ENCODE results near the gene TSPAN2.

The TSPAN2 gene

DNA sequence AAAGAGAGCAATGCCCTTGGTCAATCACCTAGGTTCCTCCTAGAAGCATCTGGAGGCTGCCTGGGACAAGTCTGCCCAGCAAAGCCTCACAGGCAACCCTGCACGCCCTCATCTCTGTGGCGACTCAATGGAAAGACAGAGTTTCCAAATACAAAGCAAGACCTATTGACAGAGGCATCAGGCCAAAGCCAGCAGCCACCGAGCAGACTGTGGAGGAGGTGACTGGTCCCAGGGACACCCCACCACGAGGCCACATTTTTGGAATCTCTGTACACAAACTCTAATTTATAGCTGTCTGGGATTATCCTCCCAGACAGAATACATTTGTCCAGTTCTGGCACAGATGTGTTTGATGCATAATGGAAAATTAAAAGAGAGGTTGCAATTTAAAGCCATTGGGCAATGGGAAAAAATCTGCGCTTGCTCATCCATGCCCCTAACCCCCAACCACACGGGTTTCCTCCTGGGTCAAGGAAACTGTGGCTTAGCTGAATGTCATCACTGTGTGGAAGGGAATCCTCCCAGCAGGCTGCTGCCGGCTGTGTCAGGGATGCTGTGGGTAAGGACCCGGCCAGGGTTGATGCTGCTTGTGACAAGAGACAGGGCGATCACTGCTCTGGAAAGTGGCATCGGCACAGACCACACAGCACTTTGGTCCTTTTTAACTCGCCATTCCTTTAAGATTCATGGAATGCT, 14.3 kb downstream of the TSPAN2 start:
- TF ChIP-seq, protein P1, sequence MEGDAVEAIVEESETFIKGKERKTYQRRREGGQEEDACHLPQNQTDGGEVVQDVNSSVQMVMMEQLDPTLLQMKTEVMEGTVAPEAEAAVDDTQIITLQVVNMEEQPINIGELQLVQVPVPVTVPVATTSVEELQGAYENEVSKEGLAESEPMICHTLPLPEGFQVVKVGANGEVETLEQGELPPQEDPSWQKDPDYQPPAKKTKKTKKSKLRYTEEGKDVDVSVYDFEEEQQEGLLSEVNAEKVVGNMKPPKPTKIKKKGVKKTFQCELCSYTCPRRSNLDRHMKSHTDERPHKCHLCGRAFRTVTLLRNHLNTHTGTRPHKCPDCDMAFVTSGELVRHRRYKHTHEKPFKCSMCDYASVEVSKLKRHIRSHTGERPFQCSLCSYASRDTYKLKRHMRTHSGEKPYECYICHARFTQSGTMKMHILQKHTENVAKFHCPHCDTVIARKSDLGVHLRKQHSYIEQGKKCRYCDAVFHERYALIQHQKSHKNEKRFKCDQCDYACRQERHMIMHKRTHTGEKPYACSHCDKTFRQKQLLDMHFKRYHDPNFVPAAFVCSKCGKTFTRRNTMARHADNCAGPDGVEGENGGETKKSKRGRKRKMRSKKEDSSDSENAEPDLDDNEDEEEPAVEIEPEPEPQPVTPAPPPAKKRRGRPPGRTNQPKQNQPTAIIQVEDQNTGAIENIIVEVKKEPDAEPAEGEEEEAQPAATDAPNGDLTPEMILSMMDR (IDR thresholded peaks at IDR 0.05; ENCODE audit: insufficient read depth, low read length, poor library complexity, severe bottlenecking), result no peak
- no peak for TF ChIP-seq EZH2phosphoT487 (conservative IDR thresholded peaks at IDR 0.05; ENCODE audit: low read length)
- Histone ChIP-seq H3K4me2 (ENCODE audit: low read depth, low read length, poor library complexity, severe bottlenecking) (no peak overlapping the region), H3K9ac (ENCODE audit: low read length) (no peak overlapping the region), H3K36me3 (ENCODE audit: low read length) (no peaks in the 10 kb centered on the region), H2AFZ (ENCODE audit: low read depth, low read length, severe bottlenecking) (no peak overlapping the region), H3K27me3 (ENCODE audit: low read length) (no peaks in the 10 kb centered on the region), H3F3A (ENCODE audit: insufficient read depth) (no peaks in the 10 kb centered on the region), H3K9me3 (ENCODE audit: insufficient read depth, low read length) (no peaks in the 10 kb centered on the region), H3K9me2 (replicated peaks; ENCODE audit: insufficient read depth, low read length) (no peaks in the 10 kb centered on the region), H3K4me3 (ENCODE audit: insufficient read depth, low read length, poor library complexity, severe bottlenecking) (no peak overlapping the region), H4K20me1 (ENCODE audit: low read depth, low read length) (no peaks in the 10 kb centered on the region), H3K79me2 (ENCODE audit: insufficient read depth, low read length) (no peaks in the 10 kb centered on the region), H3K27ac (ENCODE audit: low read depth, low read length) (no peak overlapping the region)

DNA sequence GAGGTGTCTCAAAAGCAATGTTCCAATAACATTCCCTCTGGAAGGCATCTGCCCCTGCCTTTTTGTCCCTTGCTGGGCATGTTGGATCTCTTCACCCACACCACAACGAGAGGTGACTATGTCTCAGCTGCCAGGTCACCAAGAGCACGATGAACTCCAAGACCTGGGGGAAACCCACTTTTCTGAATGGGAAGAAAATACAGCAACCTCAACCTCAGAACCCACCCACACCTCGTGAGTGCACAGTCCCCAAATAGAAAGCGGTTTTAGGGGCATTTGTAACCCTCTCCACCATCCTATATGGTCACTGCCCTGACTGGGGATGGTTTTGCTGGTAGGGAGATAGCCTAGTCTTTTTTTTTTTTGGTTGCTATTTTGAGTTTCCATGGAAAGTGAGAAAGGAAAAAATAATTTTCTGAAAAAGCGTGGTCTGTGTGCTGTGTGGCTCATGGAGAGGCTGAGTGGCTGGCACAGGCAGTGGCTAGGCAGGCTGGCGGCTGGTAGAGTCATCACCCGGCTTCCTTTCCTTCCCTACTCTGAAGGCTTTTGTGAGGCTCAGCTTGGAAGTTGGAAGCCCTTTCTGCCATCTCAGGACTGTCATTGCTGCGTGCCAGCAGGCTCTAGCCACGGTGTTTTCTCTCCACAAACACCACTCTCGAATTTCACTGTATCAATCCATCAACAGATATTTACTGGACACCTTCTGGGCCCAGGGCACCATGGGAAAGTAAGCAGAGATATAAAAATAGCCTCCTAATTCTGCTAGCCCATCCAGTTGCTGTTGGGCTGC, 15.8 kb downstream of the TSPAN2 start:
- H3K4me3 ChIP-seq (ENCODE audit: insufficient read depth, low read length, poor library complexity, severe bottlenecking), result no peak overlapping the region
- H3F3A ChIP-seq (ENCODE audit: insufficient read depth), result no peaks in the 10 kb centered on the region
- no peaks in the 10 kb centered on the region for H3K27me3 ChIP-seq (ENCODE audit: low read length)
- no peak overlapping the region for H3K4me2 ChIP-seq (ENCODE audit: low read depth, low read length, poor library complexity, severe bottlenecking)
- TF ChIP-seq, protein P1 (IDR thresholded peaks at IDR 0.05; ENCODE audit: insufficient read depth, low read length, poor library complexity, severe bottlenecking), result no peak
- no peak for TF ChIP-seq EZH2phosphoT487 (conservative IDR thresholded peaks at IDR 0.05; ENCODE audit: low read length)
- no peaks in the 10 kb centered on the region for H3K9me3 ChIP-seq (ENCODE audit: insufficient read depth, low read length)
- H3K27ac ChIP-seq (ENCODE audit: low read depth, low read length), result no peak overlapping the region
- H3K9me2 ChIP-seq (replicated peaks; ENCODE audit: insufficient read depth, low read length), result no peaks in the 10 kb centered on the region
- no peaks in the 10 kb centered on the region for H3K36me3 ChIP-seq (ENCODE audit: low read length)
- no peaks in the 10 kb centered on the region for H3K79me2 ChIP-seq (ENCODE audit: insufficient read depth, low read length)
- H3K9ac ChIP-seq (ENCODE audit: low read length), result no peak overlapping the region
- no peaks in the 10 kb centered on the region for H4K20me1 ChIP-seq (ENCODE audit: low read depth, low read length)
- no peak overlapping the region for H2AFZ ChIP-seq (ENCODE audit: low read depth, low read length, severe bottlenecking)

DNA sequence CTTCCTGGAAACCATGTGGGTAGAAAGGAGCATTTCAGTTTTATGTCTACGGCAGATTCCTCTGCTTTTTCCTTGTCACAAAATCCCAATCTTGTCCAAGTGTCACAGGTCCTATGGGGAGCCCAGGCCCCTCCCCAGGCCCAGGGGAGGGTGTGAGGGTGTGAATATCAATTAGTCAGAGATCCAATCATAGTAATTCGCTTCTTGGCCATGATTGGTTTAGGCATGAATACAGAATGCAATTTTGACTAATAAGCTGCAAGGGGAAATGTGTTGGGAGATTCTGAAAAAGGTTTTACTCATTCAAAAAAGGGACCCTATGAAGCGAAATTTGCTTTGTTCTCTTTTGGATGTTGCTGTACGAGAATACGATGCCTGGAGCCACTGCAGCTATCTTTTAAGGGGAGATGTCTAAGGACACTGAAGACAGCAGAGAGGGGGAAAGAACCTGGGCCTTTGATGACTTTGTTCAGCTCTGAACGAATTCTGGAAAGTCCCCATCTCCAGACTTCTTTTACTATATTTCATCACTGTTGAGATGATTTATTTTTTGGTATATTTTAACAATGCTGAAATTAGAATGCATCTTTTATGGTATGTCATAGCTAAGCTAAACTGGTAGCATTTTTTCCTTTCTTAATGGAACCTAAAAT, 18.2 kb downstream of the TSPAN2 start:
- no peaks in the 10 kb centered on the region for H3K79me2 ChIP-seq (ENCODE audit: insufficient read depth, low read length)

More for the DNA sequence above, 18.2 kb downstream of the TSPAN2 start:
- Histone ChIP-seq H3K9me3 (ENCODE audit: insufficient read depth, low read length) (no peaks in the 10 kb centered on the region), H3K4me2 (ENCODE audit: low read depth, low read length, poor library complexity, severe bottlenecking) (no peak overlapping the region), H3K9me2 (replicated peaks; ENCODE audit: insufficient read depth, low read length) (no peaks in the 10 kb centered on the region), H3F3A (ENCODE audit: insufficient read depth) (no peaks in the 10 kb centered on the region), H3K27me3 (ENCODE audit: low read length) (no peaks in the 10 kb centered on the region), H3K4me3 (ENCODE audit: insufficient read depth, low read length, poor library complexity, severe bottlenecking) (no peak overlapping the region), H2AFZ (ENCODE audit: low read depth, low read length, severe bottlenecking) (no peak overlapping the region), H3K9ac (ENCODE audit: low read length) (no peak overlapping the region), H3K27ac (ENCODE audit: low read depth, low read length) (no peak overlapping the region), H3K36me3 (ENCODE audit: low read length) (no peaks in the 10 kb centered on the region), H4K20me1 (ENCODE audit: low read depth, low read length) (no peaks in the 10 kb centered on the region)
- TF ChIP-seq EZH2phosphoT487 (conservative IDR thresholded peaks at IDR 0.05; ENCODE audit: low read length), result no peak
- TF ChIP-seq, protein P1 (IDR thresholded peaks at IDR 0.05; ENCODE audit: insufficient read depth, low read length, poor library complexity, severe bottlenecking), result no peak

All from SU-DHL-6 (cell line).